Loucy (cell line): ENCODE results near the gene RETREG3.

Experiments
- CTCF ChIP-seq: fragments of 200-600 bp; sonication (generic); conservative IDR thresholded peaks from 2 replicates; pipeline ENCODE4 v1.5.1; 2014; ENCODE audit warnings: mild to moderate bottlenecking, antibody characterized with exemption, low read length
- EZH2phosphoT487 ChIP-seq: fragments of 200-600 bp; IDR thresholded peaks from 2 replicates; pipeline ENCODE4 v1.6.1; 2018; ENCODE audit warnings: antibody characterized with exemption, mild to moderate bottlenecking, moderate library complexity, borderline replicate concordance

DNA sequence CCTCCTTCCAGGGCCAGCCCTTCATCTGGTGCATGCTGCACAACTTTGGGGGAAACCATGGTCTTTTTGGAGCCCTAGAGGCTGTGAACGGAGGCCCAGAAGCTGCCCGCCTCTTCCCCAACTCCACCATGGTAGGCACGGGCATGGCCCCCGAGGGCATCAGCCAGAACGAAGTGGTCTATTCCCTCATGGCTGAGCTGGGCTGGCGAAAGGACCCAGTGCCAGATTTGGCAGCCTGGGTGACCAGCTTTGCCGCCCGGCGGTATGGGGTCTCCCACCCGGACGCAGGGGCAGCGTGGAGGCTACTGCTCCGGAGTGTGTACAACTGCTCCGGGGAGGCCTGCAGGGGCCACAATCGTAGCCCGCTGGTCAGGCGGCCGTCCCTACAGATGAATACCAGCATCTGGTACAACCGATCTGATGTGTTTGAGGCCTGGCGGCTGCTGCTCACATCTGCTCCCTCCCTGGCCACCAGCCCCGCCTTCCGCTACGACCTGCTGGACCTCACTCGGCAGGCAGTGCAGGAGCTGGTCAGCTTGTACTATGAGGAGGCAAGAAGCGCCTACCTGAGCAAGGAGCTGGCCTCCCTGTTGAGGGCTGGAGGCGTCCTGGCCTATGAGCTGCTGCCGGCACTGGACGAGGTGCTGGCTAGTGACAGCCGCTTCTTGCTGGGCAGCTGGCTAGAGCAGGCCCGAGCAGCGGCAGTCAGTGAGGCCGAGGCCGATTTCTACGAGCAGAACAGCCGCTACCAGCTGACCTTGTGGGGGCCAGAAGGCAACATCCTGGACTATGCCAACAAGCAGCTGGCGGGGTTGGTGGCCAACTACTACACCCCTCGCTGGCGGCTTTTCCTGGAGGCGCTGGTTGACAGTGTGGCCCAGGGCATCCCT lies 65.7 kb downstream of the RETREG3 start:
- TF ChIP-seq CTCF (no peak), EZH2phosphoT487 (no peak)
